Activated CD4-positive, CD25-positive, alpha-beta regulatory T cell treated with anti-CD3 and anti-CD28 coated beads, Interleukin-2, amount 50 U/mL, for 24 hours (primary cell): ENCODE results near the gene ST6GAL2.

Source experiments
- ATAC-seq, 2 donors: fragments of 150-1000 bp; cut with Tn5 transposase; one replicate each; pipeline ENCODE4 v1.10.0; 2021; ENCODE audit warnings: mild to moderate bottlenecking in 1 of 2, moderate library complexity in 1 of 2

ST6GAL2 gene

GRCh38 chr2:106863387-106863786 lies 22.6 kb downstream of the ST6GAL2 start:
- no peak for ATAC-seq

GRCh38 chr2:106859498-106859897 lies 26.5 kb downstream of the ST6GAL2 start:
- ATAC-seq = no peak

- ATAC-seq = no peak
Measured at GRCh38 chr2:106858810-106859209, 27.2 kb downstream of the ST6GAL2 start.

GRCh38 chr2:106857882-106858478 lies 28.0 kb downstream of the ST6GAL2 start:
- ATAC-seq = no peak

GRCh38 chr2:106853631-106854030 lies 32.3 kb downstream of the ST6GAL2 start:
- no peak for ATAC-seq

- no peak for ATAC-seq
Measured at GRCh38 chr2:106851881-106852501, 34.0 kb downstream of the ST6GAL2 start.

- no peak for ATAC-seq
Measured at GRCh38 chr2:106851087-106851874, 34.7 kb downstream of the ST6GAL2 start.

GRCh38 chr2:106849253-106849652 lies 36.7 kb downstream of the ST6GAL2 start:
- no peak for ATAC-seq

GRCh38 chr2:106847366-106847765 lies 38.6 kb downstream of the ST6GAL2 start:
- ATAC-seq = no peak

GRCh38 chr2:106845716-106846115 lies 40.3 kb downstream of the ST6GAL2 start:
- ATAC-seq = no peak

- ATAC-seq = no peak
Measured at GRCh38 chr2:106843910-106844250, 42.1 kb downstream of the ST6GAL2 start.

GRCh38 chr2:106843001-106843909 lies 42.7 kb downstream of the ST6GAL2 start:
- no peak for ATAC-seq

GRCh38 chr2:106841886-106842645 lies 43.9 kb downstream of the ST6GAL2 start:
- ATAC-seq = no peak

GRCh38 chr2:106840818-106841217 lies 45.1 kb downstream of the ST6GAL2 start:
- no peak for ATAC-seq

GRCh38 chr2:106839849-106840595 lies 45.9 kb downstream of the ST6GAL2 start:
- ATAC-seq = no peak

- ATAC-seq = no peak
Measured at GRCh38 chr2:106833256-106833655, 52.7 kb downstream of the ST6GAL2 start.

- ATAC-seq = no peak
Measured at GRCh38 chr2:106831816-106832569, 54.0 kb downstream of the ST6GAL2 start.

- ATAC-seq = no peak
Measured at GRCh38 chr2:106831241-106831640, 54.7 kb downstream of the ST6GAL2 start.

- ATAC-seq = no peak
Measured at GRCh38 chr2:106830191-106830590, 55.8 kb downstream of the ST6GAL2 start.

GRCh38 chr2:106828119-106828518 lies 57.8 kb downstream of the ST6GAL2 start:
- ATAC-seq = no peak

- no peak for ATAC-seq
Measured at GRCh38 chr2:106827158-106827557, 58.8 kb downstream of the ST6GAL2 start.
